ENCODE measurements around the gene PRKAR1B.
A peak's percentile ranks its signal among the peaks of the same experiment; 100 is the strongest.

DNA sequence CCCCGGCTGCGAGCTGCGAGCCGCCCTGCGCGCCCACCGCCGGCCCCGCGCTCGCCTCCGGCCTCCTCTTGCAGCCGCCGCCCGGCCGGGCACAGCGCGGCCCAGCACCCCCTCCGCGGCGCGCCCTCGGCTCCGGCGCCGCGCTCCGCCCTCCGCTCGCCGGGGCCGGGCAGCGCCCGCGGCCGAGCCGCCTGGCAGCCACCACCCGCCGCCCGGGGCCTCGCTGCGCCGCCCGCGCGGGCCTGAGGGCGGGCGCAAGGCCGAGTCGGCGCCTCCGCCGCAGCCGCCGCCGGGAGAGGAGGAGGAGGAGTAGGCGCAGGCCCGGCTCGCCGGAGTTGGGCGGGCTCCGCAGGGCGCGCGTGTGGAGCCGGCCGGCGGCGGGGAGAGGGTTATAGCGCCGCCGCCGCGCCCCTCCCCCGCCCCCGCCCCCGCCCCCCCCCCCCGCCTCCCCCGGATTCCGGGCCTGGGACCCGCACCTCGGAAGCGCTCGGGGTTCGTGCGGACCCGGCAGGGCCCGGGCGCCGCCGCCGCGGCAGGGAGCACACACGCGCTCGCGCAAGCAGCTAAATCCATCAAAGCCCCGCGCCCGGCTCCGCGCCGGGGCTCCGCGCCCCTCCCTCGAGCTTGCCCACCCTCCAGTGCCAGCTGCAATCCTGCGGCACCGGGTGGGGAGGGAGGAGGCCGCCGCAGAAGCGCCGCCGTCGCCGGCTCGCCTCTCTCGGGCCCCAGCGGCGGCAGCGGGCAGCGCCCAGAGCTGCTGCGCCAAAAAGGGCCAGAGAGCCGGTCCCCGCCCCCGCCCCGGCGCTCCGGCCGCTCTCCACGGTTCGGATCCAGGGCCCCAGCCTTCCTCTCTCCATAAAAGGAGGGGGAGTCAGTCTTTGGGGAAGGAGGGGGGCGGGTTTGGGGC, 207.3 kb downstream of the PRKAR1B start, which contains the start of gene PDGFA:
- TF ChIP-seq, protein P1, sequence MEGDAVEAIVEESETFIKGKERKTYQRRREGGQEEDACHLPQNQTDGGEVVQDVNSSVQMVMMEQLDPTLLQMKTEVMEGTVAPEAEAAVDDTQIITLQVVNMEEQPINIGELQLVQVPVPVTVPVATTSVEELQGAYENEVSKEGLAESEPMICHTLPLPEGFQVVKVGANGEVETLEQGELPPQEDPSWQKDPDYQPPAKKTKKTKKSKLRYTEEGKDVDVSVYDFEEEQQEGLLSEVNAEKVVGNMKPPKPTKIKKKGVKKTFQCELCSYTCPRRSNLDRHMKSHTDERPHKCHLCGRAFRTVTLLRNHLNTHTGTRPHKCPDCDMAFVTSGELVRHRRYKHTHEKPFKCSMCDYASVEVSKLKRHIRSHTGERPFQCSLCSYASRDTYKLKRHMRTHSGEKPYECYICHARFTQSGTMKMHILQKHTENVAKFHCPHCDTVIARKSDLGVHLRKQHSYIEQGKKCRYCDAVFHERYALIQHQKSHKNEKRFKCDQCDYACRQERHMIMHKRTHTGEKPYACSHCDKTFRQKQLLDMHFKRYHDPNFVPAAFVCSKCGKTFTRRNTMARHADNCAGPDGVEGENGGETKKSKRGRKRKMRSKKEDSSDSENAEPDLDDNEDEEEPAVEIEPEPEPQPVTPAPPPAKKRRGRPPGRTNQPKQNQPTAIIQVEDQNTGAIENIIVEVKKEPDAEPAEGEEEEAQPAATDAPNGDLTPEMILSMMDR (IDR thresholded peaks at IDR 0.05) = peak; percentile 28 to 65 (median 38)
- TF ChIP-seq POLR2A (IDR thresholded peaks at IDR 0.05) = peak; percentile 48 to 62 (median 50)
